Smooth muscle cell (in vitro differentiated cells): ENCODE data around the gene CFAP61. TPM values are rescaled to one million over a fixed set of nuclear protein-coding genes. Genes with fewer than 3 reads are reported as not detected.

Source experiments
- DNase-seq: peaks from one replicate; lab custom pipeline; 2025; ENCODE audit not compliant: unreplicated experiment; lab: John Stamatoyannopoulos, UW
- H2AFZ ChIP-seq: fragments of 200-600 bp; sonication (generic); 2 replicates; pipeline ENCODE4 v1.6.0; 2016; ENCODE audit warnings: antibody characterized with exemption, low read depth, mild to moderate bottlenecking
- H3F3A ChIP-seq: fragments of 200-600 bp; sonication (generic); 2 replicates; pipeline ENCODE4 v1.6.0; 2017; ENCODE audit warnings: antibody characterized with exemption, low read depth
- H3K27ac ChIP-seq: fragments of 200-600 bp; sonication (generic); 2 replicates; pipeline ENCODE4 v1.5.1; 2016; ENCODE audit warnings: low read depth, mild to moderate bottlenecking
- H3K27me3 ChIP-seq: fragments of 200-600 bp; sonication (generic); 2 replicates; pipeline ENCODE4 v1.6.1; 2016; ENCODE audit warnings: low read depth, mild to moderate bottlenecking
- H3K36me3 ChIP-seq: fragments of 200-600 bp; sonication (generic); 2 replicates; pipeline ENCODE4 v1.5.1; 2016; ENCODE audit warnings: low read depth
- H3K4me1 ChIP-seq: fragments of 200-600 bp; sonication (generic); 2 replicates; pipeline ENCODE4 v1.5.1; 2016; ENCODE audit warnings: low read depth
- H3K4me2 ChIP-seq: fragments of 200-600 bp; sonication (generic); 2 replicates; pipeline ENCODE4 v1.6.0; 2016; ENCODE audit warnings: mild to moderate bottlenecking
- H3K4me3 ChIP-seq: fragments of 200-600 bp; sonication (generic); 2 replicates; pipeline ENCODE4 v1.5.1; 2016; ENCODE audit warnings: mild to moderate bottlenecking
- H3K79me2 ChIP-seq: fragments of 200-600 bp; sonication (generic); 2 replicates; pipeline ENCODE4 v1.6.0; 2016; ENCODE audit warnings: low read depth, mild to moderate bottlenecking
- H3K9ac ChIP-seq: fragments of 200-600 bp; sonication (generic); 2 replicates; pipeline ENCODE4 v1.6.0; 2016; ENCODE audit warnings: low read depth
- H3K9me3 ChIP-seq: fragments of 200-600 bp; sonication (generic); replicated peaks from 2 replicates; pipeline ENCODE4 v1.5.1; 2016; ENCODE audit warnings: low read depth
- H4K20me1 ChIP-seq: fragments of 200-600 bp; sonication (generic); 2 replicates; pipeline ENCODE4 v1.6.0; 2016; ENCODE audit warnings: low read depth
- CTCF ChIP-seq: fragments of 200-600 bp; sonication (generic); IDR thresholded peaks from 2 replicates; pipeline ENCODE4 v1.5.1; 2017; ENCODE audit warnings: borderline replicate concordance, mild to moderate bottlenecking, antibody characterized with exemption; ENCODE audit not compliant: insufficient read depth, poor library complexity, severe bottlenecking
- WGBS: methylation state at CpG from one replicate; pipeline ENCODE4 v1.1.7; 2016; ENCODE audit warnings: low lambda C conversion rate; 5-methylcytosine and 5-hydroxymethylcytosine counted together
- polyA plus RNA-seq: library from polyadenylated mRNA; unstranded; fragments of >200 nt; fragmentation: Nextera tagmentation; extraction: Ambion mirVana; gene quantifications from 2 replicates; pipeline ENCODE4 v1.2.1, GENCODE V29; 2016
- total RNA-seq: library from RNA; depleted of rRNA; stranded (reverse); fragments of >200 nt; gene quantifications from 2 replicates; pipeline ENCODE4 v1.2.3, GENCODE V29; 2014

CFAP61 gene
- total and polyA plus RNA-seq, 2 experiments from 2014 or later = not detected

DNA sequence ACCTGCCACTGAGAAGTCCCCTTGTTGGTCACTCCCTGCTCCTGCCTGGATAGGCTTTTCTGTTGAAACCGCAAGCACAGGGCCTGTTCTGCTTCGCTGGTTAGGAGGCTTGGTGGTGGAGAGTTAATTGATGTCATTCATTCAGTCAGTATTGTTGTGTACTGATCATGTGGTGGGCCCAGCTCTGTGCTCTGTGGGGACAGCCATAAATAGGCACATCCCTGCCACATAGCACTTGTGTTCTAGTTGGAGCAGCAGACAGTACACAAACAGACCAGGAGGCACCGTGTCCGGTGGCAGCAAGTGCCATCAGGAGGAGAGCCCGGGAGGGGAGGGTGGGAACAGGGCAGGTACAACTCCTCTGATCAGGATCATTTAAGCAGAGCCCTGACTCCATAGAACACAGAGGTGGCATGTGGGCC, 160.4 kb downstream of the CFAP61 start:
- Histone ChIP-seq H3K9ac (no peak overlapping the region), H3K9me3 (no peaks in the 10 kb centered on the region), H2AFZ (no peak overlapping the region), H3K4me1 (peaks cover 24% of the 10 kb centered on the region), H3K27me3 (peaks cover 3% of the 10 kb centered on the region), H3K4me3 (no peak overlapping the region), H3K36me3 (no peaks in the 10 kb centered on the region), H4K20me1 (no peaks in the 10 kb centered on the region), H3K79me2 (no peaks in the 10 kb centered on the region), H3K4me2 (no peak overlapping the region), H3K27ac (no peak overlapping the region), H3F3A (peaks cover 4% of the 10 kb centered on the region)
- WGBS = 94% methylated on average over 5 of the region's 5 CpGs
- TF ChIP-seq CTCF = no peak
- no peak for DNase-seq

DNA sequence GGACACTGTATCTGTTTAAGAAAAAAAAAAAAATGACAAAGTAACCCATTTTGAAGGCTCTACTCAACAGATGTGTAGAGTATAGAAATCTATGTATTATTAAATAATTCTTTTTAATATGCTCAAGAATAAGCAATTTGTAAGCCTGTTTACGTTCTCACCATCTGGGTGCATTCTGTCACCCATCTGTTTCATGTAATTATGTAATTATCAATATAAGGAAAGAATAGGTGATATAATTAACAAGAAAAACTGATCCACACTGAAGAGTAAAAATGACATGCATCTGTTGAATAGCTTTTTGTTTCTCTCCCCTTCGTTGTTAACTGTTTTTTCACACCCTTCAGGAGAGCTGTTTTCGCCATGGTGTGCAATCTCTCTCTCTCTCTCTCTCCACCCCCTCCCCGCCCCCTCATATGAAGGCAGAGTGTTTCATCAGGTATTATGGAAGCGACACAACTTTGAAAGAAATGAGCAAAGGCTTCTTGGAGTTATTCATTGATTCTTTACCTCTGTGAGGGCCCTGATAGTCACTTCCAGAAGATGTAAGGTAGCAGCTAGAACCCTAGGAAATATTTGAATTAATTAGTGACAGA, 161.3 kb downstream of the CFAP61 start:
- no peak overlapping the region for H3K9ac ChIP-seq
- no peak overlapping the region for H3K27ac ChIP-seq
- no peak for TF ChIP-seq CTCF
- H3F3A ChIP-seq = peaks cover 4% of the 10 kb centered on the region
- H3K4me1 ChIP-seq = peaks cover 23% of the 10 kb centered on the region
- no peaks in the 10 kb centered on the region for H3K36me3 ChIP-seq
- no peak overlapping the region for H3K4me3 ChIP-seq
- no peak overlapping the region for H3K4me2 ChIP-seq
- 87% methylated on average over 5 of the region's 5 CpGs for WGBS
- no peaks in the 10 kb centered on the region for H3K79me2 ChIP-seq
- DNase-seq = no peak
- H3K9me3 ChIP-seq = no peaks in the 10 kb centered on the region
- no peak overlapping the region for H2AFZ ChIP-seq
- peaks cover 3% of the 10 kb centered on the region for H3K27me3 ChIP-seq
- H4K20me1 ChIP-seq = no peaks in the 10 kb centered on the region

GRCh38 chr20:20214757-20215275, 162.5 kb downstream of the CFAP61 start:
- H3K9ac ChIP-seq = no peak overlapping the region
- H3K9me3 ChIP-seq = no peaks in the 10 kb centered on the region
- H3K27ac ChIP-seq = no peak overlapping the region
- 75% methylated on average over 7 of the region's 7 CpGs for whole genome bisulfite sequencing
- H2AFZ ChIP-seq = no peak overlapping the region
- no peaks in the 10 kb centered on the region for H3K36me3 ChIP-seq
- no peaks in the 10 kb centered on the region for H3K79me2 ChIP-seq
- H3K4me3 ChIP-seq = no peak overlapping the region
- peaks cover 3% of the 10 kb centered on the region for H3K27me3 ChIP-seq
- H4K20me1 ChIP-seq = no peaks in the 10 kb centered on the region
- no peak for TF ChIP-seq CTCF
- H3K4me1 ChIP-seq = peaks cover 23% of the 10 kb centered on the region
- H3K4me2 ChIP-seq = no peak overlapping the region
- DNase-seq = no peak
- H3F3A ChIP-seq = peaks cover 4% of the 10 kb centered on the region

DNA sequence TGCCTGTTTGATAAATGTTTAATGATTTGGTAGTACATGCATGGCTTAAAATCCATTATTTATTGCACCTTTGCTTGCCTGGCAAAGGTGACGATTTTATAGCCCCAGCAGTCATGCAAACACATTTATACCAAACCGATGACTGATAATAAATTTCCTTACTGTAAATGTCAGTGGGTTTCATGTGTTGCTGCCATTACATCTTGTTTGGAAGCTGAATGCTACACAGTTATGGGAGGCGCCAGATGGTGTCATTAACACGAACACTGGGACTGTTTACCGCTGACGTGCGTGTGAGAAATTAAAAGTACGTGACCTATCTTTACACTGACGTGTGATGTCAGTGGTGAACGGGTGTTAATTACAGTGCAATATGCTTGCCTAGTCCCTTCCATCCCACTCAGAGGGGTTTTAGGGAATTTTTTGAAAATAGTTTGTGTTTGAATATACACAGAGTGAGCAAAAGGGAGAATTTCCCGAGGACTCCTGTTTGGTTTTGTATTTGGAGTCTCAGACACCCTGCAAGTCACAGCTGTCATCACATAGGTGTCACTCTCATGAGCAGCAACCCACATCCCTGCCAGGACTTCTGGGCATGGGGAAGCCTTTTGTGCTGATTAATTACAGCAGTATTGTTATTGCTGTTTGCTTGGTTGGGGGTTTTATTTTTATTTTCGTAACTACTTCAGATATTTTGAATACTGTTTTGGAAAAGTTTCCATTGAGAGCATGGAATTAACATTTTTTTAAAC, 163.8 kb downstream of the CFAP61 start:
- 70% methylated on average over 12 of the region's 12 CpGs for WGBS
- H3K27ac ChIP-seq = no peak overlapping the region
- H2AFZ ChIP-seq = no peak overlapping the region
- H3K4me1 ChIP-seq = peaks cover 23% of the 10 kb centered on the region
- no peaks in the 10 kb centered on the region for H3K79me2 ChIP-seq
- H3K9ac ChIP-seq = no peak overlapping the region
- H3F3A ChIP-seq = no peaks in the 10 kb centered on the region
- no peak overlapping the region for H3K4me3 ChIP-seq
- no peaks in the 10 kb centered on the region for H3K36me3 ChIP-seq
- no peaks in the 10 kb centered on the region for H4K20me1 ChIP-seq
- H3K9me3 ChIP-seq = no peaks in the 10 kb centered on the region
- H3K4me2 ChIP-seq = no peak overlapping the region
- TF ChIP-seq CTCF = no peak
- DNase-seq = no peak
- peaks cover 3% of the 10 kb centered on the region for H3K27me3 ChIP-seq
